Bronchial epithelial cell (primary cell): Measurements from ENCODE around the gene IFNA16. TPM values are rescaled to one million over a fixed set of nuclear protein-coding genes. Genes with fewer than 3 reads are reported as not detected.
"Not testable (repeated sequence)": the region's sequence is repeated elsewhere in the genome, so short reads cannot be mapped to it uniquely, and the experiment has no call there.

Experiments used
- DNase-seq: peaks from one replicate; pipeline ENCODE4 v3.0.0-alpha.2; 2010; ENCODE audit warnings: low read depth
- FAIRE-seq: peaks from 2 replicates; lab custom pipeline; 2011; peaks lifted over from hg19 to GRCh38; lab: Jason Lieb, UNC
- H3K27me3 ChIP-seq: 2 replicates; pipeline ENCODE4 v1.5.1; 2011; ENCODE audit warnings: low read length; ENCODE audit not compliant: control insufficient read depth, insufficient read depth
- H3K36me3 ChIP-seq: 2 replicates; pipeline ENCODE4 v1.5.1; 2011; ENCODE audit warnings: low read length; ENCODE audit not compliant: control insufficient read depth, insufficient read depth
- H3K4me3 ChIP-seq: 2 replicates; pipeline ENCODE4 v1.5.1; 2011; ENCODE audit warnings: mild to moderate bottlenecking, low read depth, low read length, control low read depth
- total RNA-seq: library from RNA; depleted of rRNA; stranded (reverse); fragments of >200 nt; gene quantifications from 2 replicates; pipeline ENCODE4 v1.2.1, GENCODE V29; 2014
- TF ChIP-seq, protein P1 (sequence below): IDR thresholded peaks from 2 replicates; pipeline ENCODE4 v1.5.1; 2011; ENCODE audit warnings: mild to moderate bottlenecking, moderate library complexity, low read length, control low read depth, inconsistent platforms; ENCODE audit not compliant: insufficient read depth, severe bottlenecking

Gene IFNA16
- total RNA-seq, 1 donor from 2014 or later: not detected

DNA sequence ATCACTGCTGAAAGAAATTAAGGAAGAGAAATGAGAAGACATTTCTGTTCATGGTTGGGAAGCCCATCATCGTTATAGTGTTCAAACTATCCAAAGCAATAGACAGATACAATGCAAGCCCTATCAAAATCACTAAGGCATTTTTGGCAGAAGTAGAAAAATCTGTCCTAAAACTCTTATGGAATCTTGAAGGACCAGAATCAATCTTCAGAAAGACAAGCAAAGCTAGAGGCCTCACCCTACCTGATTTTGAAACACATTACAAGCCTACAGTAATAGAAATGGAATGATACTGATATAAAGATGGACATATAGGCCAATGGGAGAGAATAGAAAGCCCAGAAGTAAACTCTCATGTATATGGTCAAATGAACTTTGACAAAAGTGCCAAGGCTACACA is 45.8 kb downstream of the IFNA16 start:
- TF ChIP-seq, protein P1, sequence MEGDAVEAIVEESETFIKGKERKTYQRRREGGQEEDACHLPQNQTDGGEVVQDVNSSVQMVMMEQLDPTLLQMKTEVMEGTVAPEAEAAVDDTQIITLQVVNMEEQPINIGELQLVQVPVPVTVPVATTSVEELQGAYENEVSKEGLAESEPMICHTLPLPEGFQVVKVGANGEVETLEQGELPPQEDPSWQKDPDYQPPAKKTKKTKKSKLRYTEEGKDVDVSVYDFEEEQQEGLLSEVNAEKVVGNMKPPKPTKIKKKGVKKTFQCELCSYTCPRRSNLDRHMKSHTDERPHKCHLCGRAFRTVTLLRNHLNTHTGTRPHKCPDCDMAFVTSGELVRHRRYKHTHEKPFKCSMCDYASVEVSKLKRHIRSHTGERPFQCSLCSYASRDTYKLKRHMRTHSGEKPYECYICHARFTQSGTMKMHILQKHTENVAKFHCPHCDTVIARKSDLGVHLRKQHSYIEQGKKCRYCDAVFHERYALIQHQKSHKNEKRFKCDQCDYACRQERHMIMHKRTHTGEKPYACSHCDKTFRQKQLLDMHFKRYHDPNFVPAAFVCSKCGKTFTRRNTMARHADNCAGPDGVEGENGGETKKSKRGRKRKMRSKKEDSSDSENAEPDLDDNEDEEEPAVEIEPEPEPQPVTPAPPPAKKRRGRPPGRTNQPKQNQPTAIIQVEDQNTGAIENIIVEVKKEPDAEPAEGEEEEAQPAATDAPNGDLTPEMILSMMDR: no peak
- H3K4me3 ChIP-seq: no peak overlapping the region
- no peak for DNase-seq
- H3K27me3 ChIP-seq: no peaks in the 10 kb centered on the region
- H3K36me3 ChIP-seq: no peaks in the 10 kb centered on the region
- FAIRE-seq: no peak

DNA sequence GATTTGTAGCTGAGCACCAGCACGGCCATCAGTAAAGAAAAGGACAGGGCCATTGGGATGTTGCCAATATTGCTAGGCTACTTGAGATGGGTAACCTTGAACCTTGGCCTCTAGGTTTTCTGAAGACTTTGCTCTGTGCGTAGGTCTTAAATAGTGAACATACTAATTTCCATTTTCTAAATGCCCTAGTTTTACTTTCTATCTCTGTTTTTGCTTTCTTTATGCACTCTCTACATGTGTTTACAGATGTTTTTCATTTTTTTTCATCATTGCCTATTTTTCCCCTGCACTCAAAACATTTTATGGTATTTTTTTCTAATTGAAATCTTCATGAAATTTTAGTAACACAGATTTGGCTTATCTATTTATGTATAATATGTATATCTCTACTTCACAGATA is 50.6 kb downstream of the IFNA16 start, which contains the start of gene IFNA21:
Gene IFNA21, minus strand, starts transcription at position 101 of the 400 bp plus-strand sequence. Its CDS starts 48 bp downstream, at position 53.
- FAIRE-seq, H3K27me3 ChIP-seq, H3K36me3 ChIP-seq, DNase-seq, H3K4me3 ChIP-seq: not testable (repeated sequence)

Other genes starting within 250 kb of the IFNA16 start
- 0.79 and 2.4 TPM in 2 replicates for gene HACD4, start 185.7 kb downstream of the IFNA16 start, total RNA-seq
- gene IFNB1, start 139.4 kb downstream of the IFNA16 start, total RNA-seq: 0.26 TPM in 2 replicates
- gene IFNW1, start 75.5 kb downstream of the IFNA16 start, total RNA-seq: not detected in 2 replicates
- gene IFNA21, start 50.7 kb downstream of the IFNA16 start, total RNA-seq: not detected in 2 replicates
- gene IFNA4, start 29.7 kb downstream of the IFNA16 start, total RNA-seq: not detected in 2 replicates
- not detected in 2 replicates for gene IFNA7, start 15.1 kb downstream of the IFNA16 start, total RNA-seq
- gene IFNA10, start 10.2 kb downstream of the IFNA16 start, total RNA-seq: not detected in 2 replicates
- gene IFNA17, start 10.9 kb upstream of the IFNA16 start, total RNA-seq: not detected in 2 replicates
- not detected in 2 replicates for gene IFNA14, start 22.7 kb upstream of the IFNA16 start, total RNA-seq
- not detected in 2 replicates for gene IFNA5, start 88.0 kb upstream of the IFNA16 start, total RNA-seq
- gene KLHL9, start 118.1 kb upstream of the IFNA16 start, total RNA-seq: 22.9 and 25.6 TPM in 2 replicates
- not detected in 2 replicates for gene IFNA6, start 133.6 kb upstream of the IFNA16 start, total RNA-seq
- gene IFNA13, start 150.7 kb upstream of the IFNA16 start, total RNA-seq: not detected in 2 replicates
- gene IFNA2, start 168.1 kb upstream of the IFNA16 start, total RNA-seq: not detected in 2 replicates
- gene IFNA8, start 191.8 kb upstream of the IFNA16 start, total RNA-seq: not detected in 2 replicates
- gene IFNA1, start 223.1 kb upstream of the IFNA16 start, total RNA-seq: not detected in 2 replicates